ENCODE results near the gene MAPKAPK3.

DNA sequence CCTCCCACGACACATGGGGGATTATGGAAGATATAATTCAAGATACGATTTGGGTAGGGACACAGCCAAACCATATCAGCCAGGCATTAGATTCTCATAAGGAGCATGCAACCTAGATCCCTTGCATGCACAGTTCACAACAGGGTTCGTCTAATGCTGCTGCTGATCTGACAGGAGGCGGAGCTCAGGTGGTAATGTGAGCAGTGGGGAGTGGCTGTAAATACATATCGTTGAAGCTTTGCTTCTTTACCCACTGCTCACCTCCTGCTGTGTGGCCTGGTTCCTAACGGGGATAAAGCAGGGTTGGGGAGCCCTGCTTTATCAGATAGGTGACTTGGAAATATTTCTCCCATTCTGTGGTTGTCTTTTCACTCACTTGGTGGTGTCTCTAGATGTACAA is 72.6 kb downstream of the MAPKAPK3 start:
- TF ChIP-seq, protein P1, sequence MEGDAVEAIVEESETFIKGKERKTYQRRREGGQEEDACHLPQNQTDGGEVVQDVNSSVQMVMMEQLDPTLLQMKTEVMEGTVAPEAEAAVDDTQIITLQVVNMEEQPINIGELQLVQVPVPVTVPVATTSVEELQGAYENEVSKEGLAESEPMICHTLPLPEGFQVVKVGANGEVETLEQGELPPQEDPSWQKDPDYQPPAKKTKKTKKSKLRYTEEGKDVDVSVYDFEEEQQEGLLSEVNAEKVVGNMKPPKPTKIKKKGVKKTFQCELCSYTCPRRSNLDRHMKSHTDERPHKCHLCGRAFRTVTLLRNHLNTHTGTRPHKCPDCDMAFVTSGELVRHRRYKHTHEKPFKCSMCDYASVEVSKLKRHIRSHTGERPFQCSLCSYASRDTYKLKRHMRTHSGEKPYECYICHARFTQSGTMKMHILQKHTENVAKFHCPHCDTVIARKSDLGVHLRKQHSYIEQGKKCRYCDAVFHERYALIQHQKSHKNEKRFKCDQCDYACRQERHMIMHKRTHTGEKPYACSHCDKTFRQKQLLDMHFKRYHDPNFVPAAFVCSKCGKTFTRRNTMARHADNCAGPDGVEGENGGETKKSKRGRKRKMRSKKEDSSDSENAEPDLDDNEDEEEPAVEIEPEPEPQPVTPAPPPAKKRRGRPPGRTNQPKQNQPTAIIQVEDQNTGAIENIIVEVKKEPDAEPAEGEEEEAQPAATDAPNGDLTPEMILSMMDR (IDR thresholded peaks at IDR 0.05) = no peak
- TF ChIP-seq POLR2AphosphoS5 (IDR thresholded peaks at IDR 0.05; ENCODE audit: insufficient read depth in 1 of 2, low read depth in 1 of 2) (no peak), POLR2A (IDR thresholded peaks at IDR 0.05) (no peak)

All from vagina (tissue), 2 donors.